GM13976 (cell line): ENCODE data around the gene PATE1.

Experiments used
- DNase-seq: peaks from one replicate; pipeline ENCODE4 v3.0.0; 2012; ENCODE audit warnings: low spot score
- in situ Hi-C: fragments of 300-500 bp; cut with MboI; formaldehyde crosslinking; loops from one replicate; pipeline ENCODE4 v1.12.0; 2022; ENCODE audit warnings: low sequenced_read_pairs, mixed read lengths, inconsistent platforms; ENCODE audit not compliant: unreplicated experiment
- TF ChIP-seq, protein P1 (sequence below): IDR thresholded peaks from 2 replicates; pipeline ENCODE4 v1.5.1; 2012; ENCODE audit warnings: borderline replicate concordance, mild to moderate bottlenecking; ENCODE audit not compliant: insufficient read depth; ENCODE audit errors: extremely low read depth, missing control alignments, control extremely low read depth

Gene PATE1

GRCh38 chr11:125740617-125741016, 5.5 kb upstream of the PATE1 start:
- TF ChIP-seq, protein P1, sequence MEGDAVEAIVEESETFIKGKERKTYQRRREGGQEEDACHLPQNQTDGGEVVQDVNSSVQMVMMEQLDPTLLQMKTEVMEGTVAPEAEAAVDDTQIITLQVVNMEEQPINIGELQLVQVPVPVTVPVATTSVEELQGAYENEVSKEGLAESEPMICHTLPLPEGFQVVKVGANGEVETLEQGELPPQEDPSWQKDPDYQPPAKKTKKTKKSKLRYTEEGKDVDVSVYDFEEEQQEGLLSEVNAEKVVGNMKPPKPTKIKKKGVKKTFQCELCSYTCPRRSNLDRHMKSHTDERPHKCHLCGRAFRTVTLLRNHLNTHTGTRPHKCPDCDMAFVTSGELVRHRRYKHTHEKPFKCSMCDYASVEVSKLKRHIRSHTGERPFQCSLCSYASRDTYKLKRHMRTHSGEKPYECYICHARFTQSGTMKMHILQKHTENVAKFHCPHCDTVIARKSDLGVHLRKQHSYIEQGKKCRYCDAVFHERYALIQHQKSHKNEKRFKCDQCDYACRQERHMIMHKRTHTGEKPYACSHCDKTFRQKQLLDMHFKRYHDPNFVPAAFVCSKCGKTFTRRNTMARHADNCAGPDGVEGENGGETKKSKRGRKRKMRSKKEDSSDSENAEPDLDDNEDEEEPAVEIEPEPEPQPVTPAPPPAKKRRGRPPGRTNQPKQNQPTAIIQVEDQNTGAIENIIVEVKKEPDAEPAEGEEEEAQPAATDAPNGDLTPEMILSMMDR: no peak
- in situ Hi-C loops: no loop called here
- no peak for DNase-seq

GRCh38 chr11:125743681-125744080, 2.4 kb upstream of the PATE1 start:
- DNase-seq: no peak
- TF ChIP-seq, protein P1: no peak
- in situ Hi-C loops: no loop called here

DNA sequence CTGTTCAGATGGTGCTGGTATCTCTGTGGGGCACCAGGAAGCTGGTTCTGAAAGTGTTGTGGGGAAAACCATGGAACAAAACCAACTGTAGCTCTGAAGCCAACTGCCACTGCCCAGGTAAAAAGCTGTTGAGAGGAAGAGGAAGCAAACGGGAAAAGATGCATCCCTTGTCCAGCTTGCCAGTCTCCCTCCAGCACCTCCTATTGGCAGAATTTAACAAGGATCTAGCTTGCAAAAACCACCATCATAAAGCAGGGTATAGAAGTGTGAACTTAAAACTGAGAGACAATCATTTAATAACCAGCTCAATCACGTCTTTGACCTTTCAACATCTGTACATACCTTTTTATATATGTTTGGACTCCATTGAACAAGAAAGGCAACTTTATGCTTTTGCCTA, 4.5 kb downstream of the PATE1 start:
- TF ChIP-seq, protein P1: no peak
- no peak for DNase-seq
- in situ Hi-C loops: no loop called here

DNA sequence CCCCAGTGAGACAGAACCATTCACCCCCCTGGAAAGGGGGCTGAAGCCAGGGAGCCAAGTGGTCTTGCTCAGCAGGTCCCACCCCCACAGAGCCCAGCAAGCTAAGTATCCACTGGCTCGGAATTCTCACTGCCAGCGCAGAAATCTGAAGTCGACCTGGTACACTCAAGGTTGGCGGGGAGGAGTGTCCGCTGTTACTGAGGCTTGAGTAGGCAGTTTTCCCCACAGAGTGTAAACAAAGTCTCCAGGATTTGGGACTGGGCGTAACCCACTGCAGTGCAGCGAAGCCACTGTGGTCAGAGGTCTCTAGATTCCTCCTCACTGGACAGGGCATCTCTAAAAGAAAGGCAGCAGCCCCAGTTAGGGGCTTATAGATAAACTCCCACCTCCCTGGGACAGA, 10.0 kb downstream of the PATE1 start:
- TF ChIP-seq, protein P1: no peak
- no peak for DNase-seq
- in situ Hi-C loops: no loop called here

- in situ Hi-C loops: no loop called here
- DNase-seq: no peak
- TF ChIP-seq, protein P1: no peak
Observed at GRCh38 chr11:125762445-125762844, 16.4 kb downstream of the PATE1 start.

DNA sequence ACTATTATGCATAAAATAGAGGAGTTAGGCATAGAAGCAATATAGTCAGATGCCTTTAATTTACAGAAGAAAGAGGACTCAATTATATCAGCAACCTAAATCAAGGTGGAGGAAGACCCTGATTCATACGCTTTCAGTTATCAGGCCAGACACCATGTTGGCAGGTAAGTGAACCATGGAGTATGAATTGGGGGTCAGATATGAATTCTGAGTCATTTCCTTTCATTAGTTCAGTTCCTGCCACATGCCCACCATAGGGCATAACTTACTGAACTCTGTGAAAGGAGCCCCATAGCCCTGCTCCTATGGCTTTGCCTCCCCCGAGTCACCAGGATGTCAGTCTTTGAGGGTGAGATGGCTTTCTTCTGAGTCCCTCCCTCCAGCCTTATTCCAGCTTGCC, 17.4 kb downstream of the PATE1 start:
- TF ChIP-seq, protein P1: no peak
- in situ Hi-C loops: no loop called here
- no peak for DNase-seq

GRCh38 chr11:125766251-125766650, 20.2 kb downstream of the PATE1 start:
- TF ChIP-seq, protein P1: no peak
- no peak for DNase-seq
- in situ Hi-C loops: no loop called here
